Neural cell (in vitro differentiated cells): ENCODE measurements around the gene ZCCHC24. TPM values are rescaled to one million over a fixed set of nuclear protein-coding genes. Genes with fewer than 3 reads are reported as not detected.

Experiments used
- H2AFZ ChIP-seq: fragments of 200-600, 300-800 bp; sonication (generic), shearing (Covaris generic); 2 replicates; pipeline ENCODE4 v1.6.0; 2014; ENCODE audit warnings: low read depth, mild to moderate bottlenecking, antibody characterized with exemption, low read length, moderate library complexity
- H3F3A ChIP-seq: fragments of 200-600 bp; shearing (Covaris generic); 2 replicates; pipeline ENCODE4 v1.6.1; 2016; ENCODE audit warnings: mild to moderate bottlenecking, moderate library complexity, mixed read lengths, antibody characterized with exemption, low read length; ENCODE audit not compliant: insufficient read depth, poor library complexity, severe bottlenecking
- H3K27ac ChIP-seq: fragments of 200-600, 300-800 bp; sonication (generic), shearing (Covaris generic); 2 replicates; pipeline ENCODE4 v1.5.1; 2014; ENCODE audit warnings: mild to moderate bottlenecking, low read length, moderate library complexity
- H3K27me3 ChIP-seq: fragments of 300-800, 200-600 bp; sonication (generic), shearing (Covaris generic); 2 replicates; pipeline ENCODE4 v1.6.0; 2014; ENCODE audit warnings: mild to moderate bottlenecking, low read depth, low read length, moderate library complexity; ENCODE audit not compliant: insufficient read depth
- H3K36me3 ChIP-seq: fragments of 300-800, 200-600 bp; sonication (generic), shearing (Covaris generic); 2 replicates; pipeline ENCODE4 v1.5.1; 2014; ENCODE audit warnings: mild to moderate bottlenecking, antibody characterized with exemption, low read length, moderate library complexity; ENCODE audit not compliant: insufficient read depth
- H3K4me2 ChIP-seq: fragments of 300-800, 200-600 bp; sonication (generic), shearing (Covaris generic); 2 replicates; pipeline ENCODE4 v1.6.0; 2014; ENCODE audit warnings: mild to moderate bottlenecking, low read length
- H3K4me3 ChIP-seq: fragments of 300-800, 200-600 bp; sonication (generic), shearing (Covaris generic); 2 replicates; pipeline ENCODE4 v1.5.1; 2014; ENCODE audit warnings: mild to moderate bottlenecking, low read length, moderate library complexity
- H3K79me2 ChIP-seq: fragments of 200-600 bp; shearing (Covaris generic); replicated peaks from 2 replicates; pipeline ENCODE4 v1.6.0; 2014; ENCODE audit warnings: mild to moderate bottlenecking, low read length, moderate library complexity; ENCODE audit not compliant: insufficient read depth
- H3K9ac ChIP-seq: fragments of 300-800, 200-600 bp; sonication (generic), shearing (Covaris generic); 2 replicates; pipeline ENCODE4 v1.6.1; 2016; ENCODE audit warnings: mild to moderate bottlenecking, low read length, mixed read lengths
- H3K9me2 ChIP-seq: fragments of 200-600 bp; shearing (Covaris generic); 2 replicates; pipeline ENCODE4 v1.6.1; 2016; ENCODE audit warnings: mild to moderate bottlenecking, low read length, mixed read lengths; ENCODE audit not compliant: insufficient read depth
- H3K9me3 ChIP-seq: fragments of 200-600, 300-800 bp; sonication (generic), shearing (Covaris generic); 2 replicates; pipeline ENCODE4 v1.6.1; 2016; ENCODE audit warnings: mild to moderate bottlenecking, mixed run types, low read length, moderate library complexity, mixed read lengths
- H4K20me1 ChIP-seq: fragments of 200-600 bp; shearing (Covaris generic); 2 replicates; pipeline ENCODE4 v1.6.1; 2016; ENCODE audit warnings: mild to moderate bottlenecking, mixed run types; ENCODE audit not compliant: insufficient read depth
- CTCF ChIP-seq: fragments of 450-650 bp; IDR thresholded peaks from 2 replicates; pipeline ENCODE4 v1.5.1; 2014; ENCODE audit warnings: antibody characterized with exemption, mild to moderate bottlenecking, moderate library complexity; ENCODE audit not compliant: poor library complexity, severe bottlenecking
- EP300 ChIP-seq: fragments of 450-650 bp; conservative IDR thresholded peaks from 2 replicates; pipeline ENCODE4 v1.6.1; 2014; ENCODE audit warnings: antibody characterized with exemption, mild to moderate bottlenecking, moderate library complexity; ENCODE audit not compliant: poor library complexity, severe bottlenecking
- EZH2 ChIP-seq: fragments of 200-600, 300-800 bp; shearing (Covaris generic), sonication (generic); IDR thresholded peaks from 2 replicates; pipeline ENCODE4 v1.6.1; 2014; ENCODE audit warnings: antibody characterized with exemption, low read length, borderline replicate concordance, mild to moderate bottlenecking; ENCODE audit not compliant: insufficient read depth, poor library complexity, severe bottlenecking
- MXI1 ChIP-seq: fragments of 450-650 bp; conservative IDR thresholded peaks from 2 replicates; pipeline ENCODE4 v1.6.1; 2014; ENCODE audit warnings: antibody characterized with exemption, mild to moderate bottlenecking; ENCODE audit not compliant: poor library complexity, severe bottlenecking
- POLR2AphosphoS5 ChIP-seq: IDR thresholded peaks from 2 replicates; pipeline ENCODE4 v1.6.1; 2012
- RAD21 ChIP-seq: fragments of 450-650 bp; conservative IDR thresholded peaks from 2 replicates; pipeline ENCODE4 v1.6.1; 2014; ENCODE audit warnings: antibody characterized with exemption, mild to moderate bottlenecking, moderate library complexity
- REST ChIP-seq: IDR thresholded peaks from 2 replicates; pipeline ENCODE4 v1.6.1; 2012; ENCODE audit warnings: borderline replicate concordance
- SMC3 ChIP-seq: fragments of 450-650 bp; conservative IDR thresholded peaks from 2 replicates; pipeline ENCODE4 v1.6.1; 2014; ENCODE audit warnings: antibody characterized with exemption, mild to moderate bottlenecking, moderate library complexity; ENCODE audit not compliant: poor library complexity
- TAF1 ChIP-seq: IDR thresholded peaks from 2 replicates; pipeline ENCODE4 v1.6.1; 2012; ENCODE audit warnings: low read depth
- polyA plus RNA-seq: library from polyadenylated mRNA; depleted of rRNA; stranded (reverse); fragments of >200 nt; gene quantifications from 2 replicates; pipeline ENCODE4 v1.2.3, GENCODE V29; 2014

Gene ZCCHC24
- polyA plus RNA-seq, 1 donor from 2014 or later = not detected

GRCh38 chr10:79336276-79336675 lies 109.1 kb downstream of the ZCCHC24 start:
- no peak overlapping the region for H3K4me2 ChIP-seq
- H3K9me2 ChIP-seq = no peaks in the 10 kb centered on the region
- no peak overlapping the region for H3K4me3 ChIP-seq
- no peak for TF ChIP-seq POLR2AphosphoS5
- no peak for TF ChIP-seq MXI1
- TF ChIP-seq SMC3 = no peak
- no peak for TF ChIP-seq EZH2
- TF ChIP-seq CTCF = no peak
- TF ChIP-seq EP300 = no peak
- no peak for TF ChIP-seq TAF1
- TF ChIP-seq RAD21 = no peak
- no peak for TF ChIP-seq REST
- H2AFZ ChIP-seq = no peak overlapping the region
- H3K9me3 ChIP-seq = no peaks in the 10 kb centered on the region
- H3K79me2 ChIP-seq = no peaks in the 10 kb centered on the region
- H3F3A ChIP-seq = no peaks in the 10 kb centered on the region
- H3K36me3 ChIP-seq = no peaks in the 10 kb centered on the region
- H3K27ac ChIP-seq = no peak overlapping the region
- H3K27me3 ChIP-seq = no peaks in the 10 kb centered on the region
- H4K20me1 ChIP-seq = no peaks in the 10 kb centered on the region
- H3K9ac ChIP-seq = no peak overlapping the region

- Histone ChIP-seq H2AFZ (no peak overlapping the region), H3F3A (no peaks in the 10 kb centered on the region), H3K27ac (no peak overlapping the region), H3K36me3 (no peaks in the 10 kb centered on the region), H3K9ac (no peak overlapping the region), H3K79me2 (no peaks in the 10 kb centered on the region), H3K9me2 (no peaks in the 10 kb centered on the region), H3K27me3 (no peaks in the 10 kb centered on the region), H3K4me3 (no peak overlapping the region), H3K4me2 (no peak overlapping the region), H4K20me1 (no peaks in the 10 kb centered on the region), H3K9me3 (no peaks in the 10 kb centered on the region)
- TF ChIP-seq MXI1 (no peak), RAD21 (no peak), EZH2 (no peak), TAF1 (no peak), EP300 (no peak), SMC3 (no peak), REST (no peak), CTCF (no peak), POLR2AphosphoS5 (no peak)
These were observed 109.8 kb downstream of the ZCCHC24 start for GRCh38 chr10:79335470-79336235.
